Mucosa of descending colon (tissue), 3 donors: Measurements from ENCODE around the gene IGSF21. TPM values are rescaled to one million over a fixed set of nuclear protein-coding genes. Genes with fewer than 3 reads are reported as not detected.

Experiments
- ATAC-seq: fragments of 200-7000 bp; cut with Tn5 transposase; one replicate; pipeline ENCODE4 v1.9.1; 2020; ENCODE audit warnings: mild to moderate bottlenecking, moderate library complexity
- DNase-seq, 3 donors: peaks; one replicate each; pipeline ENCODE4 v3.0.0-alpha.2; 2020
- H3K36me3 ChIP-seq: fragments of 200-600 bp; one replicate; pipeline ENCODE4 v1.8.0; 2021; ENCODE audit warnings: low read depth, mild to moderate bottlenecking
- H3K4me1 ChIP-seq: fragments of 200-600 bp; one replicate; pipeline ENCODE4 v1.8.0; 2021; ENCODE audit warnings: low read depth, mild to moderate bottlenecking
- H3K4me3 ChIP-seq: fragments of 200-600 bp; one replicate; pipeline ENCODE4 v1.8.0; 2021; ENCODE audit warnings: mild to moderate bottlenecking
- H3K9me3 ChIP-seq: fragments of 200-600 bp; one replicate; pipeline ENCODE4 v1.8.0; 2021; ENCODE audit warnings: mild to moderate bottlenecking
- CTCF ChIP-seq: fragments of 200-600 bp; IDR thresholded peaks from one replicate; pipeline ENCODE4 v1.8.0; 2022; ENCODE audit warnings: antibody characterized with exemption, mild to moderate bottlenecking
- intact Hi-C, 2 donors: fragments of 100-400 bp; cut with DNase I in 1 of 2; cut with micrococcal nuclease in 1 of 2; formaldehyde crosslinking; loops; one replicate each; pipeline versions ENCODE4 v1.11.0 to v1.11.1; 2022; cut with DNase I, micrococcal nuclease
- total RNA-seq, 3 donors: library from RNA; stranded (reverse); fragmentation: NEBNext Ultra II Directional in 2 of 3; extraction: Animal tissue kit (Norgen Biotek cat#: 25700) in 2 of 3; gene quantifications; one replicate each; pipeline versions ENCODE4 v1.2.1 to v1.2.4, GENCODE V29; 2021 to 2023
- donor health status: DM: no; HTN: no; CAD: no; lungs with moderate emphysema.
- donor health status: DM: no; HTN: no; CAD: no.
- donor health status: DM: no; HTN: yes; CAD: no.

Gene IGSF21
- total RNA-seq, 3 donors from 2014 or later = 0.70 to 1.4 (median 0.96) TPM

- DNase-seq (no peak), ATAC-seq (no peak)
- no peaks in the 10 kb centered on the region for H3K9me3 ChIP-seq
- TF ChIP-seq CTCF = no peak
- H3K4me1 ChIP-seq = no peaks in the 10 kb centered on the region
- intact Hi-C loops = no loop called here
- H3K4me3 ChIP-seq = no peak overlapping the region
- H3K36me3 ChIP-seq = no peaks in the 10 kb centered on the region
These were observed 233.9 kb downstream of the IGSF21 start for GRCh38 chr1:18341291-18342069.

- ATAC-seq (no peak), DNase-seq (no peak)
- Histone ChIP-seq H3K9me3 (no peaks in the 10 kb centered on the region), H3K4me3 (no peak overlapping the region), H3K4me1 (no peaks in the 10 kb centered on the region), H3K36me3 (no peaks in the 10 kb centered on the region)
- intact Hi-C loops = no loop called here
- TF ChIP-seq CTCF = no peak
These were observed 235.1 kb downstream of the IGSF21 start for GRCh38 chr1:18342744-18343143.

GRCh38 chr1:18343581-18343980 is 236.0 kb downstream of the IGSF21 start:
- Histone ChIP-seq H3K4me1 (no peaks in the 10 kb centered on the region), H3K4me3 (no peak overlapping the region), H3K9me3 (no peaks in the 10 kb centered on the region), H3K36me3 (no peaks in the 10 kb centered on the region)
- no peak for ATAC-seq
- DNase-seq = no peak
- intact Hi-C loops = no loop called here
- TF ChIP-seq CTCF = no peak

DNA sequence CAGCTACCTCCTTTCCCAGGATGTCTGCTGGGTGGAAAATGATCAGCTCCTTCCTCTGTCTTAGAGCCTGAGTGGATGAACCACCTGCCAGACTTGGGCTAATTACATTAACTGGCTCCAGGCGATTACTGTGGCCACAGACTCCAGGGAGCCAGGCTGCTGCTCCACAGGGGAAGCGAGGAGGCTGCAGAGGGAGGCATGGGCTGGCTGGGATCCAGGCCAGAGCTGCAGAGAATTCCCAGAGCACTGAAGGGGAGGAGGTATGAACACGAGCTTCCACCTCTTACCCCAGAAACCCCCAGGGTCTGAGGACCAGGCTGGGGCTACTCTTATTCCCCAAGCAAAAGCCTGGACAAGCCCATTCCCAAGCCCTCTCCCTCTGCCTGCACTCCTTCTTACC is 237.2 kb downstream of the IGSF21 start:
- H3K4me1 ChIP-seq = no peaks in the 10 kb centered on the region
- H3K9me3 ChIP-seq = no peaks in the 10 kb centered on the region
- intact Hi-C loops = no loop called here
- no peak for TF ChIP-seq CTCF
- H3K36me3 ChIP-seq = no peaks in the 10 kb centered on the region
- no peak overlapping the region for H3K4me3 ChIP-seq
- ATAC-seq (no peak), DNase-seq (no peak)

DNA sequence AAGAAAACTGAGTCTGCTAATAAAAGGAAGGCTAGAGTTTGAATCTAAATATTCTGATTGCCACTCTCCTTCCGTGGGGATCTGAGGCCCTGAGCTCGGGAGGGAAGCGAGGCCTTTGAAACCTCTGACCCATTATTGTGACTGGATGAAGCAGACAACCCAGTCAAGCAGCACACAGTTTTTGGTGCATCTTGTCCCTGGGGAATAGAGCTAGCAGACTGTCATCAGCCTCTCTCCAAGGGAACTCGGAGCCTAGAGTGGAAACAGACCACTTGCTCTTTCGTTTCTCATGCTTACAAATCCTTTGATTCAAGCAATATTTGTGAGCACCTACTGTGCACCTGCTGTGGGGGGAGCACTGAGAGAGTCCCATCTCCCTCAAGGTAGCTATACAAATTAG is 240.0 kb downstream of the IGSF21 start:
- no peaks in the 10 kb centered on the region for H3K4me1 ChIP-seq
- DNase-seq = no peak
- no peaks in the 10 kb centered on the region for H3K9me3 ChIP-seq
- ATAC-seq = no peak
- TF ChIP-seq CTCF = no peak
- intact Hi-C loops = no loop called here
- no peak overlapping the region for H3K4me3 ChIP-seq
- H3K36me3 ChIP-seq = no peaks in the 10 kb centered on the region
